ENCODE results near the gene ZNF417.
"Not testable (repeated sequence)": the region's sequence is repeated elsewhere in the genome, so short reads cannot be mapped to it uniquely, and the experiment has no call there.

ZNF417 gene

DNA sequence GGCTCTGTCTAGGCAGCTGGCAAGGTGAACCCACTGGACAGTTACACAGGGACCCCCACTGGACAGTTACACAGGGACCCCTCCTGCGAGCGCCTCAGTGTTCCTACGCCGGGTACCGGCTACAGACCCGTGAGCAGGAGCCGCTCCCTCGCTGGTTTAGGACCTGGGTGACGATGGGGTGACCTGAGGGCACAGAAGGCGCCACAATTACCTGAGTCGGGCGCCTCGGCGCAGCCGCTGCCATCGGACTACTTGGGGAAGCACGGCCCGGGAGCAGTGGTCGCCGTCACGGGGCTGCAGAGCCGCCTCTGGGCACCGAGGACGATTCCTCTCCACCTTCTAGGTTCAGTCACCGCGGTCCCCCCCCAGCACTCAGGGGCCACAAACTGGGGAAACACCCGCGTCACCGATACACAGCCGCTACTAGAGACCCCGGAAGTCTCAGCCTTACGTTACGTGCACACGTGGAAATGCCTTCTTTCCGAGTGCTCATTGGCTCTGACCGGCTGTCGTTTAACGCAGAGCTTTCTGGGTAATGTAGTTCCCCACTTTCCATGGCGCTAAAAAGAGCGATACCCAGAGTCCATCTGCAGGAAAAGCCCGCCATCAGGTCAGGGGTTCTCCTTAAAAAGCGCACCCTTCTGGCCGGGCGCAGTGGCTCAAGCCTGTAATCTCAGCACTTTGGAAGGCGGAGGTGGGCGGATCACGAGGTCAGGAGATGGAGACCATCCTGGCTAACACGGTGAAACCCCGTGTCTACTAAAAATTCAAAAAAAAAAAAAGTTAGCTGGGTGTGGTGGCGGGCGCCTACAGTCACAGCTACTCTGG is at the start of gene ZNF417:
Gene ZNF417, minus strand, starts transcription at position 425 of the 828 bp plus-strand sequence. Its CDS starts 181 bp downstream, at position 244.
- DNase-seq (ENCODE audit: insufficient read length, low spot score): peak; percentile 77
- peak; percentile 98 for FAIRE-seq

GRCh38 chr19:57964761-57965160 is 48.4 kb upstream of the ZNF417 start:
- DNase-seq (ENCODE audit: insufficient read length, low spot score) (no peak), FAIRE-seq (no peak)

GRCh38 chr19:57961785-57962184 is 45.4 kb upstream of the ZNF417 start:
- FAIRE-seq (no peak), DNase-seq (ENCODE audit: insufficient read length, low spot score) (no peak)

GRCh38 chr19:57954996-57955395 is 38.6 kb upstream of the ZNF417 start:
- FAIRE-seq: no peak
- no peak for DNase-seq (ENCODE audit: insufficient read length, low spot score)

DNA sequence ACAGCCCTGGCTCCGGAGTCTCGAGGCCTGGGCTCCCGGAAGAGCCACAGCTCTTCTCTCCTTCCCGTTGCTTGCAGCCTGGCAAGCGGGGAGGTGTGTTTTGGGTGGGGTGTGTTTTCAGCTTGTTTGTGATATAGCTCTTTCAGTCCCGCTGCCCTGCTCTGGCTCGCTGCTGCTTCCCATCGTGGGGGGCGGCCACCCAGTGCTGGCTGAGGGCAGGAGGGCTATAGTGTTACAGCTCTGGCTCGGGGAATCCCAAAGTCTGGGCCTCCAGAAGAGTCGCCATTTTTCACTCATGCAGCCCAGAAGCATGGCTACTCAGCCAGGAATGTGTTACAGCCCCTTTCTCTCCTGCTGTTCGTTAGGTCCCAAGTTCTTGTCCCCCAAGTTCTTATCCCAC is 33.3 kb upstream of the ZNF417 start:
- no peak for FAIRE-seq

DNA sequence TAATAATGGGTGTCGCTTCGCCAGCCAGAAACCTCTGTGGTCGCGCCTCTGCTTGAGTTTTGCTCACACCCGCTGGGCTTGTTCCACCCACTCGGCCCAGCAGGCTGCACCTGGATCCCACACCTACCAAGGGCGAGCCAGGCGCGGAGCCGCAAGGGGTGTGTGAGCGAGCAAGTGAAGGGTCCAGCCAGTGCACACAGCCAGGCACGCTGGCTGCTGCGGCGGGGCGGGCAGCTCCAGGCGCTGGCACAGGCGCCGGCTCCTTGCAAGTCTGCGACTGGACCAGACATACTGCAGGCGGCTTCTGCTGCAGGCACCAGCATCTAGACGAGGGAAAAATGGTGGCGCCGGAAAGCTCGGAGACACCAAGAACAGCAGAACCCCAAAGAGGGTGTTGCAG is 32.9 kb upstream of the ZNF417 start:
- FAIRE-seq (no peak), DNase-seq (ENCODE audit: insufficient read length, low spot score) (no peak)

More for the DNA sequence above, 33.3 kb upstream of the ZNF417 start:
- no peak for DNase-seq (ENCODE audit: insufficient read length, low spot score)

GRCh38 chr19:57947419-57948134 is 31.2 kb upstream of the ZNF417 start, which contains the start of gene ZNF256:
TSS of gene ZNF256 (minus strand) at chr19:57947706. CDS start at chr19:57947474, 232 bp downstream.
- peak; percentile 95 for FAIRE-seq

GRCh38 chr19:57947088-57947418 is 30.7 kb upstream of the ZNF417 start:
- no peak for DNase-seq (ENCODE audit: insufficient read length, low spot score)

More at GRCh38 chr19:57947419-57948134, 31.2 kb upstream of the ZNF417 start, which contains the start of gene ZNF256:
- peak; percentile 90 for DNase-seq (ENCODE audit: insufficient read length, low spot score)

GRCh38 chr19:57946316-57946715 is 29.9 kb upstream of the ZNF417 start:
- FAIRE-seq (no peak), DNase-seq (ENCODE audit: insufficient read length, low spot score) (no peak)

More at GRCh38 chr19:57947088-57947418, 30.7 kb upstream of the ZNF417 start:
- no peak for FAIRE-seq

DNA sequence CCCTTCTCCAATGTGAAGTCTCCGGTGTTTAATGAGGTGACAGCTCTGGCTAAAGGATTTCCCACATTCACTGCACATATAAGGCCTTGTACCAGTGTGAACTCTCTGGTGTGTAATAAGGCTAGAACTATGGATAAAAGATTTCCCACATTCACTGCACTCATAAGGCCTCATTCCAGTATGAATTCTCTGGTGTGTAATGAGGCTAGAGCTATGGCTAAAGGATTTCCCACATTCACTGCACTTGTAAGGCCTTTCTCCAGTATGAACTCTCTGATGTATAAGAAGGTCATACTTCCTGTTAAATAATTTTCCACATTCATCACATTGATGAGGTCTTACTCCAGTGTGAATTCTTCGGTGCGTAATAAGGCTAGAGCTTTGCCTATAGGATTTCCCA is 25.2 kb upstream of the ZNF417 start:
- FAIRE-seq: no peak

DNA sequence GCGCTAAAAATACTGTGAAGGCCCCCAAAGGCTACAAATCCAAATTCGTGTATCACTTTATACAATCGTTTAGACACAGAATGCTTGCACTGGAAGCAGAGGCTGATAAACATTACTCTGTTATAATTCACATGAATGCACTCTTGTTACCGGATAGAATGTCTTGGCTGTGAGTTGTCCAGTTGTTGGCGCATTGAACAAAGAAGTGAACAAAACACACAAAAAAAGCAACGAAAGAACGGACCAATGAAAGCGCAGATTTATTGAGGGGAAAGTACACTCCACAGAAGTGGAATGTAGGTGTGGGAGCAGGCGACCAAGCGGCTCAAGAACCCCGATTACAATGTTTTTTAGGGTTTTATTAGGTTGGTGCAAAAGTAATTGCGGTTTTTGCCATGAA is 19.3 kb upstream of the ZNF417 start:
- no peak for FAIRE-seq

More for the DNA sequence above, 25.2 kb upstream of the ZNF417 start:
- DNase-seq (ENCODE audit: insufficient read length, low spot score): no peak

DNA sequence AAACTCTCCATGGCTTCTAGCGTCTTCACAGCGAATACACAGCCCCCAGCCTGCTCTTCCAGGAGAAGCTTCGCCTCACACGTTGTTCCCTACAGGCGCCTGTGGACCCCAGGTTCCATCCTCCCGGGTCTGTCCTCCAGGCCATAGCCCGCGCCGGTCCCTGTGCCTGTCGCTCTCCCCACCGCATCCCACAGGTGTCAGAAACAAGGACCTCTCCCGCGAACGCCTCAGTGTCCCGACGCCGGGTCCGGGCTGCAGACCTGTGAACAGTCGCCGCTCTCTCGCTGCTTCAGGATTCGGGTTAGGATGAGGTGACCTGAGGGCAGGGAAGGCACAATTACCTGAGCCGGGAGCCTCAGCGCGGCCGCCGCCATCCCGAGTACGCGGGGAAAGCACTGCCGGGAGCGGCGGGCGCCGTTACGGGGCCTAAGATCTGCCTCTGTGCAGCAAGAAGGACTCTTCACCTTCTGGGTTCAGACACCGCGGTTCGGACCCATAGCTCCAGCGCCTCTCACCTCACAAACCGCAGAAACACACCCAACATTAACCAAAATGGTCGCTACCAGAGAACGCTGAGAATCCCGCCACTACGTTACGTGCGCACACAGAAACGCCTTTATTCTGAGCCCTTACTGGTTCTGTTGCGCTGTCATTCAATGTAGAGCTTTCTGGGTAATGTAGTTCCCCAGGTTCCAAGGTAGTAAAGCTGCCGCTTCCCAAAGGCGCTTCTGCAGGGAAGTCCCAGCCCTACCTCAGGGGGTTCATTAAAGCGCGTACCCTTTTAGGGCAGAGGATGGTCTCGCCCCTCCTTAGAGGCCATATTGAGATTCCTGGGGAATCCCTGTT is 18.7 kb upstream of the ZNF417 start, which contains the start of gene ZNF418:
Gene ZNF418, minus strand, starts transcription at position 583 of the 846 bp plus-strand sequence. CDS start 1,580 bp downstream, outside the sequence.
- FAIRE-seq (peak; percentile 68), DNase-seq (ENCODE audit: insufficient read length, low spot score) (no peak)

More for the DNA sequence above, 19.3 kb upstream of the ZNF417 start:
- DNase-seq (ENCODE audit: insufficient read length, low spot score): no peak

DNA sequence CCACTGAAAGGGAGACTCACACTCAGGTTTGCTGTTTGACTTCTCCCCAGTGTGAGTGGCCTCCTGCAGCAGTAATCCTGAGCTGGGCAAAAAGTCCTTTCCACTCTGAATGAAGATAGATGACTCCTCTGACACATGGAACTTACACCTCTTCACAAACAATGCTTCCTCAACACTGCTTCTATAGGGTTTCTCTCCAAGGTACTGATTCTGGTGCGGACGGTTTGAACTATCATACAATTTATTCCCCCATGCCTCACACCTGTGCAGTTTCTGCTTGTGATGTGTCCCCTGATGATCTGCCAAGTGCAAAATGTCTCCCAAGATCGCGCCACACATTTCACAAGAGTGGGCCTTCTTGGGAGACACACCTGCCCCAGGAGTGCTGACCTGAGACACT is 11.2 kb upstream of the ZNF417 start:
- FAIRE-seq (no peak), DNase-seq (ENCODE audit: insufficient read length, low spot score) (no peak)

DNA sequence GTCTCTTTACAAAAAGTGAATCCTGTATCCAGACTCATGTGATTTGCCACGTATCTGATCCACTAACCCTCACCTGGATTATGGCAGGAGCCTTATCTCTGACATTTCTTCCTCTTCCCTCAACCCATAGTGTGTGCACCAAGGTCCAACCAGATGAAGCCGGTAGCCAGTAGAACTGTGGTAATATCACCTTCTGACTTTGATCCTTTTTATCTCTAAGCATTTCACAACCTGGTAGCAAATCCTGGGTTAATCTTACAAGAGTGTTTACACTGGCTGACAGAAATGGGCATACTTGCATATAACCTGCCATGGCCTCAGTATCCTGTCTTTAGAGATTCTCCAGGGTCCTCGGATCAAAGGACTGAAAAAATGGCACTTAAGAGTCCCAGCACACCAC is 1.9 kb downstream of the ZNF417 start:
- no peak for FAIRE-seq
- DNase-seq (ENCODE audit: insufficient read length, low spot score): no peak

- DNase-seq (ENCODE audit: insufficient read length, low spot score): no peak
- no peak for FAIRE-seq
Observed at GRCh38 chr19:57907394-57907793, 9.0 kb downstream of the ZNF417 start.

DNA sequence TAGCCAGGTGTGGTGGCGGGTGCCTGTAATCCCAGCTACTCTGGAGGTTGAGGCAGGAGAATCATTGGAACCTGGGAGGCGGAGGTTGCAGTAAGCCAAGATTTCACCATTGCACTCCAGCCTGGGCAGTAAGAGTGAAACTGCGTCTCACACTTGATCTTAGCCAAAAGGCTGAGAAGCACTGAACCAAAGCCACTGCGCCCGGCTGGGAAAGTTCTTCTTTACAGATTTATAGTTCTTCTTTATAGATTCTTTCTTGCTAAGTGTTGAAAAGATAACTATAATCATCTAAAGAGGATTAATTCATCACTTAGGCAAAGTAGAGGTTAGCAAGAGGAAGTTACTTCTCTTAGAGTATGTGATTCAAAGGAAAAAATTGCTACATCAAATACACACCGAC is 11.1 kb downstream of the ZNF417 start:
- DNase-seq (ENCODE audit: insufficient read length, low spot score) (no peak), FAIRE-seq (no peak)

DNA sequence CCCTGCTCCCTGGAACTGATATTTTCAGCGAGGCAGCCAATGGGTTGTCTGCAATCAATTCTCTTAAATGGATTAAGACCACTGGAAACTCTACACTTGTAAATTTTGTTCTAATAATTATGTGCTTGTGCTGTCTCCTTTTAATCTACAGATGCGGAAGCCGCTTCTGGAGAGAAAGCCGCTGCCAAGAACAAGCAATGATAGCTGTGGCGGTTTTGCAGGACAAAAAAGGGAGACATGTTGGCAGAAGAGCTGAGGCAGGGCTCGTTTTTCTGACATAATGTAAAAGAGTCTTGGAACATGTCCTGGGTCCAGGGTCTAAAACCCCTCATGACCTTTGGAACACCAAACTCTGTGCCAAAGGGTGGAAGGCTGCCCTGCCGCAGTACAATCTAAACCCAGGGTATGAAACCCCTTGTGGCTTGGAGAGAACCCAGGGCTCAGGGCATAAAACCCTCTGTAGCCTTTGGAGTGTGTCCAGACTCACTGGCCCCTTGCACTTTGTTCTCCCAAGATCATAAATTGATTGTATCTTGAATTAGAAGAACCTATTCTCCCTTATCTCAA is 12.7 kb downstream of the ZNF417 start:
- FAIRE-seq (no peak), DNase-seq (ENCODE audit: insufficient read length, low spot score) (no peak)

- DNase-seq (ENCODE audit: insufficient read length, low spot score): no peak
- FAIRE-seq: no peak
Observed at GRCh38 chr19:57900311-57900710, 16.1 kb downstream of the ZNF417 start.

- not testable (repeated sequence) for FAIRE-seq; DNase-seq (ENCODE audit: insufficient read length, low spot score)
Observed at GRCh38 chr19:57890706-57891105, 25.7 kb downstream of the ZNF417 start.

- FAIRE-seq: no peak
- DNase-seq (ENCODE audit: insufficient read length, low spot score): peak; percentile 30
Observed at GRCh38 chr19:57888560-57889231, 27.7 kb downstream of the ZNF417 start, which contains the start of gene ZNF814. TSS of gene ZNF814 (minus strand) at chr19:57889037. CDS start at chr19:57888802, 235 bp downstream.

All from GM19239 (cell line).